HG03378 (cell line): ENCODE results near the gene BRIX1.

Experiments used
- ATAC-seq: cut with Tn5 transposase; IDR thresholded peaks from one replicate; pipeline ENCODE4 v1.9.1; 2021; ENCODE audit warnings: mild to moderate bottlenecking, moderate library complexity; ENCODE audit not compliant: unreplicated experiment

The BRIX1 gene

GRCh38 chr5:34915139-34915855 is at the start of gene BRIX1, which contains the start of gene RAD1:
TSS of gene BRIX1 (plus strand) at chr5:34915711. CDS start at chr5:34915739, 28 bp downstream.
TSS of gene RAD1 (minus strand) at chr5:34915504. CDS start at chr5:34914892, 612 bp downstream.
- peak; percentile 96 for ATAC-seq

GRCh38 chr5:34866989-34867471 is 48.5 kb upstream of the BRIX1 start:
- ATAC-seq = no peak

- no peak for ATAC-seq
Measured at GRCh38 chr5:34867660-34868059, 47.9 kb upstream of the BRIX1 start.

GRCh38 chr5:34868791-34869190 is 46.7 kb upstream of the BRIX1 start:
- ATAC-seq = no peak

- no peak for ATAC-seq
Measured at GRCh38 chr5:34869256-34869655, 46.3 kb upstream of the BRIX1 start.

GRCh38 chr5:34870382-34870781 is 45.1 kb upstream of the BRIX1 start:
- no peak for ATAC-seq

- no peak for ATAC-seq
Measured at GRCh38 chr5:34876275-34876674, 39.2 kb upstream of the BRIX1 start.

- no peak for ATAC-seq
Measured at GRCh38 chr5:34881246-34881645, 34.3 kb upstream of the BRIX1 start.

GRCh38 chr5:34886392-34887119 is 29.0 kb upstream of the BRIX1 start:
- ATAC-seq = no peak

GRCh38 chr5:34889394-34889793 is 26.1 kb upstream of the BRIX1 start:
- no peak for ATAC-seq

- ATAC-seq = no peak
Measured at GRCh38 chr5:34891981-34892380, 23.5 kb upstream of the BRIX1 start.

- no peak for ATAC-seq
Measured at GRCh38 chr5:34892414-34892813, 23.1 kb upstream of the BRIX1 start.

GRCh38 chr5:34894716-34895115 is 20.8 kb upstream of the BRIX1 start:
- ATAC-seq = no peak

GRCh38 chr5:34895641-34896419 is 19.7 kb upstream of the BRIX1 start:
- ATAC-seq = no peak

GRCh38 chr5:34897646-34898045 is 17.9 kb upstream of the BRIX1 start:
- ATAC-seq = no peak

- ATAC-seq = peak; percentile 80
Measured at GRCh38 chr5:34898258-34898895, 17.1 kb upstream of the BRIX1 start.

GRCh38 chr5:34899066-34899465 is 16.4 kb upstream of the BRIX1 start:
- ATAC-seq = no peak

- ATAC-seq = no peak
Measured at GRCh38 chr5:34900652-34901051, 14.9 kb upstream of the BRIX1 start.

- no peak for ATAC-seq
Measured at GRCh38 chr5:34903260-34903659, 12.3 kb upstream of the BRIX1 start.

- ATAC-seq = no peak
Measured at GRCh38 chr5:34905564-34905963, 9.9 kb upstream of the BRIX1 start.

GRCh38 chr5:34913072-34913471 is 2.4 kb upstream of the BRIX1 start:
- no peak for ATAC-seq
